GM23338 (cell line): ENCODE results near the gene PITRM1. TPM values are rescaled to one million over a fixed set of nuclear protein-coding genes. Genes with fewer than 3 reads are reported as not detected.

Experiments used
- ATAC-seq: fragments of 200-7000 bp; cut with Tn5 transposase; 3 replicates; pipeline ENCODE4 v1.9.1; 2020
- DNase-seq: peaks from one replicate; pipeline ENCODE4 v3.0.0-alpha.2; 2015; ENCODE audit warnings: low spot score
- H2AFZ ChIP-seq: fragments of 200-600 bp; sonication (generic); 2 replicates; pipeline ENCODE4 v1.8.0; 2016; ENCODE audit warnings: antibody characterized with exemption, mild to moderate bottlenecking, moderate library complexity
- H3F3A ChIP-seq: fragments of 200-600 bp; sonication (generic); replicated peaks from 2 replicates; pipeline ENCODE4 v1.8.0; 2017; ENCODE audit warnings: antibody characterized with exemption, mixed run types, low read depth
- H3K27ac ChIP-seq: fragments of 200-600 bp; sonication (generic); 2 replicates; pipeline ENCODE4 v1.6.1; 2016; ENCODE audit warnings: low read depth
- H3K27me3 ChIP-seq: fragments of 200-600 bp; sonication (generic); 2 replicates; pipeline ENCODE4 v1.8.0; 2016; ENCODE audit warnings: mild to moderate bottlenecking, mixed run types, moderate library complexity; ENCODE audit not compliant: insufficient read depth
- H3K36me3 ChIP-seq: fragments of 200-600 bp; sonication (generic); 2 replicates; pipeline ENCODE4 v1.8.0; 2016; ENCODE audit warnings: mild to moderate bottlenecking; ENCODE audit not compliant: insufficient read depth
- H3K4me1 ChIP-seq: fragments of 200-600 bp; sonication (generic); 2 replicates; pipeline ENCODE4 v1.8.0; 2016; ENCODE audit warnings: mild to moderate bottlenecking, moderate library complexity; ENCODE audit not compliant: insufficient read depth
- H3K4me2 ChIP-seq: fragments of 200-600 bp; sonication (generic); 2 replicates; pipeline ENCODE4 v1.7.1; 2017; ENCODE audit warnings: mixed run types
- H3K4me3 ChIP-seq: fragments of 200-600 bp; sonication (generic); 2 replicates; pipeline ENCODE4 v1.6.1; 2016; ENCODE audit warnings: mixed run types
- H3K79me2 ChIP-seq: fragments of 200-600 bp; sonication (generic); replicated peaks from 2 replicates; pipeline ENCODE4 v1.8.0; 2017; ENCODE audit warnings: mild to moderate bottlenecking; ENCODE audit not compliant: insufficient read depth
- H3K9me2 ChIP-seq: fragments of 200-600 bp; sonication (generic); 2 replicates; pipeline ENCODE4 v1.8.0; 2017; ENCODE audit not compliant: insufficient read depth
- H4K20me1 ChIP-seq: fragments of 200-600 bp; sonication (generic); replicated peaks from 2 replicates; pipeline ENCODE4 v1.8.0; 2017; ENCODE audit warnings: mild to moderate bottlenecking; ENCODE audit not compliant: insufficient read depth
- H3K27ac Mint-ChIP-seq: 2 replicates; pipeline ENCODE4 v1.8.0; 2020; ENCODE audit warnings: inconsistent platforms, mild to moderate bottlenecking, moderate library complexity, mixed read lengths
- H3K27me3 Mint-ChIP-seq: 3 replicates; pipeline ENCODE4 v1.8.0; 2022; ENCODE audit warnings: low read depth, mild to moderate bottlenecking, moderate library complexity, mixed read lengths, inconsistent platforms; ENCODE audit not compliant: insufficient read depth, poor library complexity
- H3K36me3 Mint-ChIP-seq: 3 replicates; pipeline ENCODE4 v1.8.0; 2021; ENCODE audit warnings: low read depth, mild to moderate bottlenecking, inconsistent platforms, moderate library complexity, mixed read lengths
- H3K4me1 Mint-ChIP-seq: 3 replicates; pipeline ENCODE4 v1.8.0; 2020; ENCODE audit warnings: mild to moderate bottlenecking, inconsistent platforms, mixed read lengths
- H3K4me3 Mint-ChIP-seq: 3 replicates; pipeline ENCODE4 v1.8.0; 2021; ENCODE audit warnings: moderate library complexity, mild to moderate bottlenecking, inconsistent platforms, mixed read lengths
- H3K9me3 Mint-ChIP-seq: 3 replicates; pipeline ENCODE4 v1.8.0; 2020; ENCODE audit warnings: moderate library complexity, mild to moderate bottlenecking, inconsistent platforms, mixed read lengths
- CREB1 ChIP-seq: fragments of 250-450 bp; sonication (Bioruptor Pico); IDR thresholded peaks from 2 replicates; pipeline ENCODE4 v1.5.0; 2020; ENCODE audit warnings: low read depth, mild to moderate bottlenecking, moderate library complexity
- ETS1 ChIP-seq: IDR thresholded peaks from 2 replicates; pipeline ENCODE4 v1.6.1; 2016; ENCODE audit warnings: antibody characterized with exemption
- EZH2 ChIP-seq: fragments of 200-600 bp; sonication (generic); IDR thresholded peaks from one replicate; pipeline ENCODE4 v1.8.0; 2017; ENCODE audit warnings: antibody characterized with exemption, mild to moderate bottlenecking, low read depth; ENCODE audit not compliant: unreplicated experiment
- EZH2phosphoT487 ChIP-seq: fragments of 200-600 bp; sonication (generic); IDR thresholded peaks from one replicate; pipeline ENCODE4 v1.8.1; 2018; ENCODE audit warnings: antibody characterized with exemption; ENCODE audit not compliant: unreplicated experiment
- JUNB ChIP-seq: IDR thresholded peaks from one replicate; pipeline ENCODE4 v1.6.1; 2016; ENCODE audit warnings: antibody characterized with exemption; ENCODE audit not compliant: unreplicated experiment
- POLR2AphosphoS5 ChIP-seq: IDR thresholded peaks from 2 replicates; pipeline ENCODE4 v1.6.1; 2016; ENCODE audit warnings: antibody characterized with exemption, low read depth
- ZNF462 ChIP-seq: fragments of 250-450 bp; sonication (Bioruptor Pico); IDR thresholded peaks from 2 replicates; pipeline ENCODE4 v1.5.0; 2020; ENCODE audit warnings: mild to moderate bottlenecking, moderate library complexity
- polyA plus RNA-seq: library from polyadenylated mRNA; unstranded; fragments of >200 nt; fragmentation: Nextera tagmentation; extraction: Ambion mirVana; gene quantifications from 2 replicates; pipeline ENCODE4 v1.2.1, GENCODE V29; 2016
- total RNA-seq: library from RNA; depleted of rRNA; stranded (reverse); fragments of >200 nt; shearing (Covaris generic); gene quantifications from 2 replicates; pipeline ENCODE4 v1.2.3, GENCODE V29; 2014

PITRM1 gene
- total and polyA plus RNA-seq, 2 experiments from 2014 or later: 29.0 to 33.0 TPM

DNA sequence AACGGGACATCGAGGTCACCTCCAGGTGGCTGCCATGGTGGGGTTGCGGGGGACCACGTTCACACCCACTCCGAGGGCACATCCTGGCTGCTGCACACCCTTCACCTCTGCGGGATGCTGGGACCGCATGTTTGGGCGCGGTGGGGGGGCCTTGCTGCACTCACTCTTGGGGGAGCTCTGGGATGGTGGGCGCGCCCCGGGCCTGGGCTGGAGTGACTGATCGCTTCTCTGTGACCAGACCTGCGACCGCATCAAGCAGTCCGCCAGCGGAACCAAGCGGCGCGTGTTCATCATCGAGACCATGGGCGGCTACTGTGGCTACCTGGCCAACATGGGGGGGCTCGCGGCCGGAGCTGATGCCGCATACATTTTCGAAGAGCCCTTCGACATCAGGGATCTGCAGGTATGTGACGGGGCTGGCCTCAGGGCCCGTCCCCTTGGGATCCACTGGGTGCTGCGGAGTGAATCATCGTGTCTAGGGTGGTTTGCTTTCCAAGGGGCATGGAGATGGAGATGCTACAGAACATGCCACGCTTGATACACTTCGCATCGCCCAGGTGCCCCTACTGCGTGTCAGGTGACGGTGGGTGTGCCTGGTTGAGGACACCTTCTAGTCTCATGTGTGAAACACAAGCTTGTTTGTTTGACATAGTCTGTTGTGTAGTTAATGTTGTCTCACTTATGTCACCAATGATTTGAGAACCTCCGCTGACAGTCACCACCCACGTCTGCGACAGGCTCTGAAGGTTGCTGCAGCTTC, 42.8 kb downstream of the PITRM1 start:
- Mint-ChIP-seq H3K36me3 (peaks cover 68% of the 10 kb centered on the region), H3K4me1 (no peaks in the 10 kb centered on the region), H3K27me3 (peaks cover 14% of the 10 kb centered on the region), H3K27ac (no peak overlapping the region), H3K9me3 (no peaks in the 10 kb centered on the region), H3K4me3 (no peak overlapping the region)
- no peaks in the 10 kb centered on the region for H3F3A ChIP-seq
- no peak overlapping the region for H3K4me3 ChIP-seq
- DNase-seq: no peak
- H3K79me2 ChIP-seq: no peaks in the 10 kb centered on the region
- no peak overlapping the region for H3K27ac ChIP-seq
- H4K20me1 ChIP-seq: no peaks in the 10 kb centered on the region
- no peaks in the 10 kb centered on the region for H3K9me2 ChIP-seq
- H3K36me3 ChIP-seq: peaks cover 27% of the 10 kb centered on the region
- ATAC-seq: no peak
- no peaks in the 10 kb centered on the region for H3K27me3 ChIP-seq
- H2AFZ ChIP-seq: no peak overlapping the region
- H3K4me2 ChIP-seq: no peak overlapping the region
- TF ChIP-seq ETS1: no peak
- TF ChIP-seq POLR2AphosphoS5: no peak
- TF ChIP-seq ZNF462 (CRISPR knock-in tag): no peak
- TF ChIP-seq CREB1 (CRISPR knock-in tag): no peak
- no peak for TF ChIP-seq EZH2phosphoT487
- no peak for TF ChIP-seq EZH2
- no peak for TF ChIP-seq JUNB
- H3K4me1 ChIP-seq: no peaks in the 10 kb centered on the region
